ENCODE results near the gene NBEAL1.

DNA sequence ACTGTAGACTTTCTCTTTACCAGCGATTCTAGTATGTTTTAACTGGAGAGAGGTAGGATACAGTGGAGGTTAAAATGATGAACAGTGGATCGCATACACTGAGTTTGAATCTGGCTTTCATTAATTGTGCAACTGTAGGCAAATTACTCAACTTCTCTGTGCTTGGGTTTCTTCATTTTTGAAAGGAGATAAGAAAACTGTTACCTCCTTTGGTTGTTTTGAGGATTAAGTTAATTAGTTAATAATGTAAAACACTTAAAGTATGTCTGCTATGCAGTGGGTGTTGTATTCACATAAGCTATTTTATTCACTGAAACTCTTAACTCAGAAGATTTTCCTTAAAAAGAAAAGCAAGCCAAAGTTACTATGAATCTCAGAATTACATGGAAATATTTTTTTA is 112.3 kb downstream of the NBEAL1 start:
- TF ChIP-seq, protein P1, sequence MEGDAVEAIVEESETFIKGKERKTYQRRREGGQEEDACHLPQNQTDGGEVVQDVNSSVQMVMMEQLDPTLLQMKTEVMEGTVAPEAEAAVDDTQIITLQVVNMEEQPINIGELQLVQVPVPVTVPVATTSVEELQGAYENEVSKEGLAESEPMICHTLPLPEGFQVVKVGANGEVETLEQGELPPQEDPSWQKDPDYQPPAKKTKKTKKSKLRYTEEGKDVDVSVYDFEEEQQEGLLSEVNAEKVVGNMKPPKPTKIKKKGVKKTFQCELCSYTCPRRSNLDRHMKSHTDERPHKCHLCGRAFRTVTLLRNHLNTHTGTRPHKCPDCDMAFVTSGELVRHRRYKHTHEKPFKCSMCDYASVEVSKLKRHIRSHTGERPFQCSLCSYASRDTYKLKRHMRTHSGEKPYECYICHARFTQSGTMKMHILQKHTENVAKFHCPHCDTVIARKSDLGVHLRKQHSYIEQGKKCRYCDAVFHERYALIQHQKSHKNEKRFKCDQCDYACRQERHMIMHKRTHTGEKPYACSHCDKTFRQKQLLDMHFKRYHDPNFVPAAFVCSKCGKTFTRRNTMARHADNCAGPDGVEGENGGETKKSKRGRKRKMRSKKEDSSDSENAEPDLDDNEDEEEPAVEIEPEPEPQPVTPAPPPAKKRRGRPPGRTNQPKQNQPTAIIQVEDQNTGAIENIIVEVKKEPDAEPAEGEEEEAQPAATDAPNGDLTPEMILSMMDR (tag by site-specific recombination; IDR thresholded peaks at IDR 0.05) = no peak
- TF ChIP-seq ZNF138 (tag by site-specific recombination; IDR thresholded peaks at IDR 0.05; ENCODE audit: borderline replicate concordance) = no peak
- no peak for TF ChIP-seq MZF1 (tag by site-specific recombination; IDR thresholded peaks at IDR 0.05; ENCODE audit: borderline replicate concordance)
- TF ChIP-seq ZNF626 (tag by site-specific recombination; IDR thresholded peaks at IDR 0.05) = no peak
- TF ChIP-seq ZNF2 (tag by site-specific recombination; IDR thresholded peaks at IDR 0.05) = no peak
- TF ChIP-seq, protein P2, sequence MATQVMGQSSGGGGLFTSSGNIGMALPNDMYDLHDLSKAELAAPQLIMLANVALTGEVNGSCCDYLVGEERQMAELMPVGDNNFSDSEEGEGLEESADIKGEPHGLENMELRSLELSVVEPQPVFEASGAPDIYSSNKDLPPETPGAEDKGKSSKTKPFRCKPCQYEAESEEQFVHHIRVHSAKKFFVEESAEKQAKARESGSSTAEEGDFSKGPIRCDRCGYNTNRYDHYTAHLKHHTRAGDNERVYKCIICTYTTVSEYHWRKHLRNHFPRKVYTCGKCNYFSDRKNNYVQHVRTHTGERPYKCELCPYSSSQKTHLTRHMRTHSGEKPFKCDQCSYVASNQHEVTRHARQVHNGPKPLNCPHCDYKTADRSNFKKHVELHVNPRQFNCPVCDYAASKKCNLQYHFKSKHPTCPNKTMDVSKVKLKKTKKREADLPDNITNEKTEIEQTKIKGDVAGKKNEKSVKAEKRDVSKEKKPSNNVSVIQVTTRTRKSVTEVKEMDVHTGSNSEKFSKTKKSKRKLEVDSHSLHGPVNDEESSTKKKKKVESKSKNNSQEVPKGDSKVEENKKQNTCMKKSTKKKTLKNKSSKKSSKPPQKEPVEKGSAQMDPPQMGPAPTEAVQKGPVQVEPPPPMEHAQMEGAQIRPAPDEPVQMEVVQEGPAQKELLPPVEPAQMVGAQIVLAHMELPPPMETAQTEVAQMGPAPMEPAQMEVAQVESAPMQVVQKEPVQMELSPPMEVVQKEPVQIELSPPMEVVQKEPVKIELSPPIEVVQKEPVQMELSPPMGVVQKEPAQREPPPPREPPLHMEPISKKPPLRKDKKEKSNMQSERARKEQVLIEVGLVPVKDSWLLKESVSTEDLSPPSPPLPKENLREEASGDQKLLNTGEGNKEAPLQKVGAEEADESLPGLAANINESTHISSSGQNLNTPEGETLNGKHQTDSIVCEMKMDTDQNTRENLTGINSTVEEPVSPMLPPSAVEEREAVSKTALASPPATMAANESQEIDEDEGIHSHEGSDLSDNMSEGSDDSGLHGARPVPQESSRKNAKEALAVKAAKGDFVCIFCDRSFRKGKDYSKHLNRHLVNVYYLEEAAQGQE (tag by site-specific recombination; IDR thresholded peaks at IDR 0.05) = no peak
- no peak for TF ChIP-seq ZSCAN30 (tag by site-specific recombination; IDR thresholded peaks at IDR 0.05)
- TF ChIP-seq, protein P3, sequence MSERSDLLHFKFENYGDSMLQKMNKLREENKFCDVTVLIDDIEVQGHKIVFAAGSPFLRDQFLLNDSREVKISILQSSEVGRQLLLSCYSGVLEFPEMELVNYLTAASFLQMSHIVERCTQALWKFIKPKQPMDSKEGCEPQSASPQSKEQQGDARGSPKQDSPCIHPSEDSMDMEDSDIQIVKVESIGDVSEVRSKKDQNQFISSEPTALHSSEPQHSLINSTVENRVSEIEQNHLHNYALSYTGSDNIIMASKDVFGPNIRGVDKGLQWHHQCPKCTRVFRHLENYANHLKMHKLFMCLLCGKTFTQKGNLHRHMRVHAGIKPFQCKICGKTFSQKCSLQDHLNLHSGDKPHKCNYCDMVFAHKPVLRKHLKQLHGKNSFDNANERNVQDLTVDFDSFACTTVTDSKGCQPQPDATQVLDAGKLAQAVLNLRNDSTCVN (tag by site-specific recombination; optimal IDR thresholded peaks at IDR 0.05) = no peak
- no peak for TF ChIP-seq ZNF555 (tag by site-specific recombination; conservative IDR thresholded peaks at IDR 0.05)
